Astrocyte (in vitro differentiated cells and primary cell): ENCODE measurements around the gene STOML1.

Experiments
- CTCF ChIP-seq: IDR thresholded peaks from 2 replicates; pipeline ENCODE4 v1.5.1; 2011; ENCODE audit warnings: low read depth, mild to moderate bottlenecking, inconsistent platforms, low read length, moderate library complexity; ENCODE audit not compliant: insufficient read depth
- EZH2 ChIP-seq: IDR thresholded peaks from 2 replicates; pipeline ENCODE4 v1.6.1; 2012; ENCODE audit warnings: mild to moderate bottlenecking, low read length, inconsistent platforms; ENCODE audit not compliant: insufficient read depth

GRCh38 chr15:74006774-74007639 lies 14.9 kb upstream of the STOML1 start:
- TF ChIP-seq CTCF = no peak
- TF ChIP-seq EZH2 = no peak
